Suppressor macrophage treated with lipopolysaccharide for 1 hour (primary cell): ENCODE results near the gene TRNAU1AP.
A peak's percentile ranks its signal among the peaks of the same experiment; 100 is the strongest.
"Not testable (repeated sequence)": the region's sequence is repeated elsewhere in the genome, so short reads cannot be mapped to it uniquely, and the experiment has no call there.

ENCODE experiments used
- DNase-seq, 3 donors: peaks; one replicate each; pipeline ENCODE4 v3.0.0-alpha.2; 2020 to 2022

The TRNAU1AP gene

GRCh38 chr1:28552758-28553663 lies at the start of gene TRNAU1AP:
Gene TRNAU1AP (plus strand): TSS chr1:28553085. CDS start chr1:28553111, 26 bp downstream.
- DNase-seq = peak; percentile 98 to 99 (median 99)

DNA sequence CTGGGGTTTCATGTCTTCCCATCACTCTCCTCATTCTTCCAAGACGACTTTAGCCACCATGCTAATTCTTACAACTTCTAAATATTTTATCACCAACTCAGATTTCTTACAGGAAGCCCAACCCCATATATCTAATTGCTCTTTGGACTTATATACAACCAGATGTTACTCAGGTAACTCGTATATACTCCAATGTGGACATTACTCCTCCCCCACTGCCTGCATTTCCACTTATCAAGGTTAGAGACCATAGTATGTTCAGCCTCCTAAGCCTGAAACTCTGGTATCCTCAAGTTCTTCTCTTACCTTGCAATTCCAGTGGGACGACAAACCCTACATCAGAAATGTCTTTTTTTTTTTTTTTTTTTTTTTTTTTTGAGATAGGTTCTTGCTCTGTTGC lies 49.8 kb upstream of the TRNAU1AP start:
- no peak for DNase-seq

DNA sequence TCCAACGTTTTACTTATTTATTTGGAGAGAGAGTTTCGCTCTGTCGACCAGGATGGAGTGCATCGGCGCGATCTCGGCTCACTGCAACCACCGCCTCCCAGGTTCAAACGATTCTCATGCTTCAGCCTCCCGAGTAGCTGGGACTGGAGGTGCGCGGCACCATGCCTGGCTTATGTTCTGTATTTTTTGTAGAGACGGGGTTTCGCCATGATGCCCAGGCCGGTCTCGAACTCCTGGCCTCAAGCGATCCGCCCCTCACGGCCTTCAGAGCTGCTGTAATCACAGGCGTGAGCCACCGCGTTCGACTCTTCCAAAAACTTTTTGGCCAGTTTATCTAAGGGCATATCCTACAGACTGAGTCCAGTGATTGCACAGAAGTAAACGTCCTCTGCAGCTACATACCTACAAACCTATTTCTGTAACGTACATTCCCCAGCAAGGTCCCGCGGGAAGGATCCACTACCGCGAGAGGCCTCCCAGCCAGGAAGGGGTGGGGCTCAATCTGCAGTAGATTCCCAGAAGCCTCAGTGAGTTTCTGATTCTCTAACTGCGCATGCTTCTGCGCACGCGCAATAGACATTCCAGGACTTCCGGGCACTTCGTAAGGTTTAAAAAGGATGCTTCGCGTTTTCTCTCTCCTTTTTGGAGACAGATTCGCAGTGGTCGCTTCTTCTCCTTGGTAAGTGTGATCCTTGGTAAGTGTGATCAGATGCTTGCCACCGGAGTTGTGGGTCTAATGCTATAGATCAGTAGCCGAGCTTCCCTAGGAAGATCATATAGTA lies 47.3 kb upstream of the TRNAU1AP start, which contains the start of gene RCC1:
Gene RCC1 (plus strand): TSS at position 638 of the 782 bp plus-strand sequence. CDS start 23,824 bp downstream, outside the sequence.
- DNase-seq = peak; percentile 97 to 100 (median 99)

GRCh38 chr1:28506907-28507246 lies 46.0 kb upstream of the TRNAU1AP start:
- DNase-seq = no peak

DNA sequence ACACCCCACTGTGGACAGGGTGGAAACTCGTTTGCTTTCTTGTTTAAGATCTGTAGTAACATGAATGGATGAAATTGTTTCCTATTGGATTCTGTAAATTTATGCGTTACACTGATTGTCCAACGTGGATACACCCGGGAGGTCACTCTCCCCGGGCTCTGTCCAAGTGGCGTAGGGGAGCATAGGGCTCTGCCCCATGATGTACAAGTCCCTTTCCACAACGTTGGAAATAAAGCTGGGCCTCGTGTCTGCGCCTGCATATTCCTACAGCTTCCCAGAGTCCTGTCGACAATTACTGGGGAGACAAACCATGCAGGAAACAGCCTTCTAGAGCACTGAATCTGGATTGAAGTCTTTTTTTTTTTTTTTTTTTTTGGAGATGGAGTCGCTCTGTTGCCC lies 45.6 kb upstream of the TRNAU1AP start:
- no peak for DNase-seq

DNA sequence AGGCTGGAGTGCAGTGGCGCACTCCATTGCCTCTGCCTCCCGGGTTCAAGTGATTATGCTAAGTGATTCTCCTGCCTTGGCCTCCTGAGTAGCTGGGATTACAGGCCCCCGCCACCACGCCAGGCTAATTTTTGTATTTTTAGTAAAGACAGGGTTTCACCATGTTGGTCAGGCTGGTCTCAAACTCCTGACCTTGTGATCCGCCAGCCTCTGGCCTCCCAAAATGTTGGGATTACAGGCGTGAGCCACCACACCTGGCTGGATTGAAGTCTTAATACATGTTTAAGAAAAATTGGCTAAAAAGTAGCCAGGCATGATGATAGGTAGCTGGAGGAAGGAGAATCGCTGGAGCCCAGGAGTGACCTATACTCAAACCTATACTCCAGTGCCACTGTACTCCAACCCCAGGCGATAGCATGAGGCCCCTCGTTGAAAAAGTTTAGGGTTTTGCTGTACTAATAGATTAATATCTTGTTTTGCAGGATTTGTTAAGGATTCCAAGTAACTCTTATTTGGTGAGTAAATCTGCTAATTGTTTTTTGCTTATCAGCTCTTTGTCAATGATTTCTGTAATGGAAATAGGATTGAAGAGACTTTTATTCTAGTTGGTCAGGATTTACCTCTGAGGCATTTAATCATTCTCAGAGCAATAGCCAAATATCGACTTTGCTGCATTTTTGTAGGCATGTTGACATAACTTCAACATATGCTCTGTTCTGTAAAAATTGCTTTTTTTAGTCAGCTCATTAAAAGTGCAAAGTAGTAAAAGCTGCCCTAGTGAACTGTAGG lies 45.0 kb upstream of the TRNAU1AP start:
- no peak for DNase-seq

GRCh38 chr1:28508435-28508754 lies 44.5 kb upstream of the TRNAU1AP start:
- no peak for DNase-seq

- no peak for DNase-seq
These were observed 43.1 kb upstream of the TRNAU1AP start for GRCh38 chr1:28509705-28510272.

GRCh38 chr1:28510273-28510969 lies 42.5 kb upstream of the TRNAU1AP start:
- no peak for DNase-seq

DNA sequence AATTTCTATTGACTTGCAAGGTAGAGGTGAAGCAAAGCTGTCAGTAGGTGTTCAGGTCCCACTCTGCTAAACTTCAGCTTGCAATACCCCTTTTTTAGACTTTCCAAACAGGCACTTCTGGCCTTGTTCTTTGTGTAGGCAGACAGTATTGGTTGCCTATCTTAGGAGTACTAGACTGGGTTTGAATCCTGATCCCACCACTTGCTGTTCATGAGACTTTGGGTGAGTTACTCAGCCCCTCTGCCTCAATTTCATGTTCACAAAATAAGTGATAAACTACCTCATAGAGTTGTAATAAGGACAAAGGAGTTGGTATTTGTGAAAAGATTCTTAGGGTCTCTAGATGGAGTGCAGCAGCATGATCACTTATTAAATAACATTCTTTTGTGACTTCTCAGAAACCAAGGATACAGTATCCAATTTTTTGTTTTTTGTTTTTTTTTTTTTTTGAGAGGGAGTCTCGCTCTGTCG lies 41.9 kb upstream of the TRNAU1AP start:
- DNase-seq = no peak

- no peak for DNase-seq
These were observed 40.8 kb upstream of the TRNAU1AP start for GRCh38 chr1:28512058-28512611.

GRCh38 chr1:28514445-28514933 lies 38.4 kb upstream of the TRNAU1AP start:
- DNase-seq = not testable (repeated sequence)

DNA sequence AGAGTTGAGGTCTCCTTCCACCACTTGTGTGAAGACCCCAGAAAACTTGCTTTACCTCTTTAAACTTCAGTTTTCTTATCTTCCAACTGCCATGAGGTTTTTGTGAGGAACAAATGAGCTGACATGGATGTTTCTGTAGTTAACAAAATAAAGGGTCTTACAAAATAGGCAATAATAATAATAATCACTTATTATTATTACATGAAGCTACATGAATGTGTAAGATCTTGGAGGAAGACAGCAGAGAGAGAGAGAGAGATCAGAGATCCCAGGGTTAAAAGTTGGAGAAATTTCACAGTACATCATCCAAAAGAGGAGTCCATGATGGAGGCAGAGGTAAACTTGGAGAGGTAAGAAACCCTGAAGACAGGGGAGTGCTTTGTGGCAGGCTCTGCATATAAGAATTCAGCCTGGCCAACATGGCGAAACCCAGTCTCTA lies 36.3 kb upstream of the TRNAU1AP start:
- DNase-seq = no peak

- no peak for DNase-seq
These were observed 35.3 kb upstream of the TRNAU1AP start for GRCh38 chr1:28517649-28517999.

DNA sequence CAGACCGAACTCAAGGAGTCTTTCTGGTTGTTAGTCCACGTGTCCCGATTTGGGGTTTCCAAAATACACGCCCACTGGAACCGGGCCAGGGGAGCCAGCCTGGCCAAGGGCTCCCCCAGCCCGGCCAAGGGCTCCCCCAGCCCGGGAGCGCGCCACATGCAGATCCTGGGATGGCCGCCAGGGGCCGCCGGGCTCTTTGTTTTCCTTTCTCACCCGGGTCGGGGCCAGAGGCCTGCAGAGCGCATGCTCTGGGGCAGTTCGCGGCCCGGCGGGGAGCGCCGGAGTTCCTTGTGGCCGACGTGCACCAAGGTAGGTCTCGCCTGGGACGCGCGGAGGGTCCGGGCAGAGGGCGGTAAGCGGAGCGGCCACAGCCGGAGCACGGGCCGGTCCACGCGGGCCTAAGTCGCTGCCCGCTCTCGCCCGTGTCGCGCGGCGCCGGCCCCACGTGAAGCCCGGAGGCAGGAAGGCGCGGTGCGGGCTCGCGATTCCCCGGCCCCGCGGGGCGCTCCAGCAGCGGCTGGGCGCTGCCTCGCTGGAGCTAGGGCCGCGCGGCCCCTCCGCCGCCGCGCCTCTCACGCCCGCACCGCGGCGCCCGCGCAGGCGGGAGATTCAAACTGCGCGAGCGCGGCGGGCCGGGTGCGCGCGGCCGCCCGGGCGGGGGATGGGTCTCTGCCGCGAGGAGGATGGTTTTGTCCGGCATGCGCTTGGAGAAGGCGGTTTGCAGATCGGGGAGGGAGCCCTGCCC lies 34.7 kb upstream of the TRNAU1AP start:
- peak; percentile 91 to 96 (median 93) for DNase-seq

DNA sequence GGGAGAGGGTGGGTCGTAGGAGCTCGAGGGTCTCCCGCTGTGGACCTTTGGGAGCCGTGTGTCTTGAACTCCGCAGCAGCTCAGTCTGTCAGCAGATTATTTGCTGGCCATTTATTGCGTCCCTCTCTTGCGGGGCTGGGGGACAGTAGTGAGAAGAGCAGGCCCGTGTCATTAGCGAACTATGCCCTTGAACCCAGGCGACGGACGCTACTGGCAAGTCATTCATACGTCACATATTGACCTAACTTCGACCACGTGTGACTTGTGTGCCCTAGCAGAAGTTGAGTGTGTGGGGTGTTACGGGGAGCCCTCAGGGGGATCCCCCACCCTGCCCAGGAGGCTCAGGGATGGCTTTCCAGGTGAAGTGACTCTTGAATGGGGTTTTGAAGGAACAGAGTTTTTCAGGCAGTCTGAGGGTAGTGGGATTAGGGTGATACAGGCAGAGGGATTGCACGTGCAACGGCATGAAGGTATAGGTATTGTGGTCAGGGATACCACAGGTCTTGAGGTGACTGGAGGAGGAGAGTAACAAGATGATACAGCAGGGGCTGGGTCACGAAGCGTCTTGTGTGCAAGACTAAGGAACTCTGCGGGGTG lies 34.0 kb upstream of the TRNAU1AP start:
- peak; percentile 57 to 63 (median 58) for DNase-seq

GRCh38 chr1:28519946-28520725 lies 32.7 kb upstream of the TRNAU1AP start:
- DNase-seq = no peak

GRCh38 chr1:28520796-28521195 lies 32.1 kb upstream of the TRNAU1AP start:
- not testable (repeated sequence) for DNase-seq

DNA sequence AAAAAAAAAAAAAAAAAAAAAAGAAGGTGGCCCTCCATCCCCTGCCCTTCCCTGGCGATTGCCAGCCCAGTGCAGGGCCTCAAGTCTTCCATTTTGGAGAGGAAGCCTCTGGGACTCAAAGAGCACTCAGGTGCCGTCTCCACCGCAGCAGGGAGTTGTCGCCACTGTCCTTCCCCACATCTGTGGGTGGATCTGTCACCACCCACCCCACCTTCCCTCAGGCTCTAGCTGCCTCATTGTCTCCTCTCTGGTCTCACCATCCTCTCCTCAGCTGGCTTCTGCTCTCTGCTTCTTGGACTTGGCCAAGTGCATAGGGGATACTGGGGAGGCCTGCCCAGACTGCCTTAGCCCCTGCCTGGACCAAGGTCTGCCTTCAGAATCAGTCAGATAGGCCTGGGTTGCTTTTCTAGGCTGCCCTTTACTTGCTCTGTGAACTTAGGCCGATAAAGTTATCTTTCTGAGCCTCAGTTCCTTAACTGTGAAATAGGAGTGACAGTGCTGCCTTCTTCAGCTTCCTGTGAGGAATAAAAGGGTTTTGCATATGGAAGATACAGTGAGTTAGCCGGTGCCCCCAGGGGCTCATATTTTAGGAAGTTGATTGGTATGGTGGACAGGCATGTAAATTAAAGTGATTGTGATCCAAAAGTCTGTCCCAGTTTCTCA lies 31.3 kb upstream of the TRNAU1AP start:
- no peak for DNase-seq
